GM23338 (cell line): ENCODE measurements around the gene ISG15. TPM values are rescaled to one million over a fixed set of nuclear protein-coding genes. Genes with fewer than 3 reads are reported as not detected.

Experiments used
- ATAC-seq: fragments of 200-7000 bp; cut with Tn5 transposase; 3 replicates; pipeline ENCODE4 v1.9.1; 2020
- DNase-seq: peaks from one replicate; pipeline ENCODE4 v3.0.0-alpha.2; 2015; ENCODE audit warnings: low spot score
- H2AFZ ChIP-seq: fragments of 200-600 bp; sonication (generic); 2 replicates; pipeline ENCODE4 v1.8.0; 2016; ENCODE audit warnings: antibody characterized with exemption, mild to moderate bottlenecking, moderate library complexity
- H3F3A ChIP-seq: fragments of 200-600 bp; sonication (generic); replicated peaks from 2 replicates; pipeline ENCODE4 v1.8.0; 2017; ENCODE audit warnings: antibody characterized with exemption, mixed run types, low read depth
- H3K27ac ChIP-seq: fragments of 200-600 bp; sonication (generic); 2 replicates; pipeline ENCODE4 v1.6.1; 2016; ENCODE audit warnings: low read depth
- H3K27me3 ChIP-seq: fragments of 200-600 bp; sonication (generic); 2 replicates; pipeline ENCODE4 v1.8.0; 2016; ENCODE audit warnings: mild to moderate bottlenecking, mixed run types, moderate library complexity; ENCODE audit not compliant: insufficient read depth
- H3K36me3 ChIP-seq: fragments of 200-600 bp; sonication (generic); 2 replicates; pipeline ENCODE4 v1.8.0; 2016; ENCODE audit warnings: mild to moderate bottlenecking; ENCODE audit not compliant: insufficient read depth
- H3K4me1 ChIP-seq: fragments of 200-600 bp; sonication (generic); 2 replicates; pipeline ENCODE4 v1.8.0; 2016; ENCODE audit warnings: mild to moderate bottlenecking, moderate library complexity; ENCODE audit not compliant: insufficient read depth
- H3K4me2 ChIP-seq: fragments of 200-600 bp; sonication (generic); 2 replicates; pipeline ENCODE4 v1.7.1; 2017; ENCODE audit warnings: mixed run types
- H3K4me3 ChIP-seq: fragments of 200-600 bp; sonication (generic); 2 replicates; pipeline ENCODE4 v1.6.1; 2016; ENCODE audit warnings: mixed run types
- H3K79me2 ChIP-seq: fragments of 200-600 bp; sonication (generic); replicated peaks from 2 replicates; pipeline ENCODE4 v1.8.0; 2017; ENCODE audit warnings: mild to moderate bottlenecking; ENCODE audit not compliant: insufficient read depth
- H3K9me2 ChIP-seq: fragments of 200-600 bp; sonication (generic); 2 replicates; pipeline ENCODE4 v1.8.0; 2017; ENCODE audit not compliant: insufficient read depth
- H4K20me1 ChIP-seq: fragments of 200-600 bp; sonication (generic); replicated peaks from 2 replicates; pipeline ENCODE4 v1.8.0; 2017; ENCODE audit warnings: mild to moderate bottlenecking; ENCODE audit not compliant: insufficient read depth
- H3K27ac Mint-ChIP-seq: 2 replicates; pipeline ENCODE4 v1.8.0; 2020; ENCODE audit warnings: inconsistent platforms, mild to moderate bottlenecking, moderate library complexity, mixed read lengths
- H3K27me3 Mint-ChIP-seq: 3 replicates; pipeline ENCODE4 v1.8.0; 2022; ENCODE audit warnings: low read depth, mild to moderate bottlenecking, moderate library complexity, mixed read lengths, inconsistent platforms; ENCODE audit not compliant: insufficient read depth, poor library complexity
- H3K36me3 Mint-ChIP-seq: 3 replicates; pipeline ENCODE4 v1.8.0; 2021; ENCODE audit warnings: low read depth, mild to moderate bottlenecking, inconsistent platforms, moderate library complexity, mixed read lengths
- H3K4me1 Mint-ChIP-seq: 3 replicates; pipeline ENCODE4 v1.8.0; 2020; ENCODE audit warnings: mild to moderate bottlenecking, inconsistent platforms, mixed read lengths
- H3K4me3 Mint-ChIP-seq: 3 replicates; pipeline ENCODE4 v1.8.0; 2021; ENCODE audit warnings: moderate library complexity, mild to moderate bottlenecking, inconsistent platforms, mixed read lengths
- H3K9me3 Mint-ChIP-seq: 3 replicates; pipeline ENCODE4 v1.8.0; 2020; ENCODE audit warnings: moderate library complexity, mild to moderate bottlenecking, inconsistent platforms, mixed read lengths
- CREB1 ChIP-seq: fragments of 250-450 bp; sonication (Bioruptor Pico); IDR thresholded peaks from 2 replicates; pipeline ENCODE4 v1.5.0; 2020; ENCODE audit warnings: low read depth, mild to moderate bottlenecking, moderate library complexity
- ETS1 ChIP-seq: IDR thresholded peaks from 2 replicates; pipeline ENCODE4 v1.6.1; 2016; ENCODE audit warnings: antibody characterized with exemption
- EZH2phosphoT487 ChIP-seq: fragments of 200-600 bp; sonication (generic); IDR thresholded peaks from one replicate; pipeline ENCODE4 v1.8.1; 2018; ENCODE audit warnings: antibody characterized with exemption; ENCODE audit not compliant: unreplicated experiment
- NANOG ChIP-seq: IDR thresholded peaks from 2 replicates; pipeline ENCODE4 v1.6.1; 2016; ENCODE audit warnings: antibody characterized with exemption, borderline replicate concordance
- REST ChIP-seq: IDR thresholded peaks from one replicate; pipeline ENCODE4 v1.6.1; 2018; ENCODE audit warnings: antibody characterized with exemption; ENCODE audit not compliant: unreplicated experiment
- STAT1 ChIP-seq: IDR thresholded peaks from one replicate; pipeline ENCODE4 v1.6.1; 2016; ENCODE audit warnings: antibody characterized with exemption; ENCODE audit not compliant: unreplicated experiment
- ZNF331 ChIP-seq: fragments of 250-450 bp; sonication (Bioruptor Pico); IDR thresholded peaks from 2 replicates; pipeline ENCODE4 v1.5.0; 2020; ENCODE audit warnings: low read depth, mild to moderate bottlenecking, moderate library complexity
- polyA plus RNA-seq: library from polyadenylated mRNA; unstranded; fragments of >200 nt; fragmentation: Nextera tagmentation; extraction: Ambion mirVana; gene quantifications from 2 replicates; pipeline ENCODE4 v1.2.1, GENCODE V29; 2016
- total RNA-seq: library from RNA; depleted of rRNA; stranded (reverse); fragments of >200 nt; shearing (Covaris generic); gene quantifications from 2 replicates; pipeline ENCODE4 v1.2.3, GENCODE V29; 2014
- TF ChIP-seq, protein P1 (sequence below), 2 experiments: fragments of 200-600 bp in 1 of 2; sonication (generic) in 1 of 2; conservative IDR thresholded peaks; 2 replicates each; pipeline versions ENCODE4 v1.5.1 to v1.6.1; 2016 to 2017; ENCODE audit warnings: antibody characterized with exemption in 2 of 2, low read depth in 2 of 2, mild to moderate bottlenecking in 2 of 2, moderate library complexity in 1 of 2

ISG15 gene
- total and polyA plus RNA-seq, 2 experiments from 2014 or later, result 52.9 to 101 TPM

GRCh38 chr1:972726-973458 lies 40.4 kb upstream of the ISG15 start:
- H3K27ac ChIP-seq, result no peak overlapping the region
- ATAC-seq (no peak), DNase-seq (no peak)
- H2AFZ ChIP-seq, result no peak overlapping the region
- H3F3A ChIP-seq, result peaks cover 7% of the 10 kb centered on the region
- H3K79me2 ChIP-seq, result no peaks in the 10 kb centered on the region
- Mint-ChIP-seq H3K4me1 (peaks cover 4% of the 10 kb centered on the region), H3K27ac (no peak overlapping the region), H3K36me3 (no peaks in the 10 kb centered on the region), H3K9me3 (no peaks in the 10 kb centered on the region; the same call in 2 of the 3 replicates), H3K4me3 (no peak overlapping the region), H3K27me3 (peaks cover 33% of the 10 kb centered on the region)
- TF ChIP-seq STAT1 (no peak), ETS1 (no peak), ZNF331 (CRISPR knock-in tag) (no peak), NANOG (no peak), REST (no peak), EZH2phosphoT487 (no peak), CREB1 (no peak)
- TF ChIP-seq, protein P1, sequence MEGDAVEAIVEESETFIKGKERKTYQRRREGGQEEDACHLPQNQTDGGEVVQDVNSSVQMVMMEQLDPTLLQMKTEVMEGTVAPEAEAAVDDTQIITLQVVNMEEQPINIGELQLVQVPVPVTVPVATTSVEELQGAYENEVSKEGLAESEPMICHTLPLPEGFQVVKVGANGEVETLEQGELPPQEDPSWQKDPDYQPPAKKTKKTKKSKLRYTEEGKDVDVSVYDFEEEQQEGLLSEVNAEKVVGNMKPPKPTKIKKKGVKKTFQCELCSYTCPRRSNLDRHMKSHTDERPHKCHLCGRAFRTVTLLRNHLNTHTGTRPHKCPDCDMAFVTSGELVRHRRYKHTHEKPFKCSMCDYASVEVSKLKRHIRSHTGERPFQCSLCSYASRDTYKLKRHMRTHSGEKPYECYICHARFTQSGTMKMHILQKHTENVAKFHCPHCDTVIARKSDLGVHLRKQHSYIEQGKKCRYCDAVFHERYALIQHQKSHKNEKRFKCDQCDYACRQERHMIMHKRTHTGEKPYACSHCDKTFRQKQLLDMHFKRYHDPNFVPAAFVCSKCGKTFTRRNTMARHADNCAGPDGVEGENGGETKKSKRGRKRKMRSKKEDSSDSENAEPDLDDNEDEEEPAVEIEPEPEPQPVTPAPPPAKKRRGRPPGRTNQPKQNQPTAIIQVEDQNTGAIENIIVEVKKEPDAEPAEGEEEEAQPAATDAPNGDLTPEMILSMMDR (conservative IDR thresholded peaks at IDR 0.05; ENCODE audit: low read depth in 2 of 2), result no peak
- no peaks in the 10 kb centered on the region for H3K36me3 ChIP-seq
- no peaks in the 10 kb centered on the region for H3K9me2 ChIP-seq
- 0 out of 2 replicates have a peak, but pooled peaks cover 2% of the 10 kb centered on the region for H4K20me1 ChIP-seq
- H3K4me2 ChIP-seq, result no peak overlapping the region
- H3K27me3 ChIP-seq, result peaks cover 25% of the 10 kb centered on the region; the same call in 1 of the 2 replicates
- no peaks in the 10 kb centered on the region; the same call in 1 of the 2 replicates for H3K4me1 ChIP-seq
- no peak overlapping the region for H3K4me3 ChIP-seq
